IPS-15b (cell line): ENCODE measurements around the gene DZIP1L.
"Not testable (repeated sequence)": the region's sequence is repeated elsewhere in the genome, so short reads cannot be mapped to it uniquely, and the experiment has no call there.

ENCODE experiments used
- H3K27me3 ChIP-seq: one replicate; pipeline ENCODE4 v1.6.1; 2013; ENCODE audit warnings: low read length; ENCODE audit not compliant: control insufficient read depth, insufficient read depth
- H3K36me3 ChIP-seq: one replicate; pipeline ENCODE4 v1.6.1; 2013; ENCODE audit warnings: low read length; ENCODE audit not compliant: control insufficient read depth, insufficient read depth
- H3K4me1 ChIP-seq: one replicate; pipeline ENCODE4 v1.6.1; 2013; ENCODE audit warnings: mild to moderate bottlenecking, low read length; ENCODE audit not compliant: control insufficient read depth, insufficient read depth
- H3K4me3 ChIP-seq: one replicate; pipeline ENCODE4 v1.5.1; 2013; ENCODE audit warnings: low read depth, low read length
- H3K9ac ChIP-seq: one replicate; pipeline ENCODE4 v1.6.1; 2013; ENCODE audit warnings: low read depth, mild to moderate bottlenecking, low read length
- H3K9me3 ChIP-seq: one replicate; pipeline ENCODE4 v1.6.1; 2013; ENCODE audit warnings: mild to moderate bottlenecking, low read length; ENCODE audit not compliant: control insufficient read depth, insufficient read depth

DZIP1L gene, protein sequence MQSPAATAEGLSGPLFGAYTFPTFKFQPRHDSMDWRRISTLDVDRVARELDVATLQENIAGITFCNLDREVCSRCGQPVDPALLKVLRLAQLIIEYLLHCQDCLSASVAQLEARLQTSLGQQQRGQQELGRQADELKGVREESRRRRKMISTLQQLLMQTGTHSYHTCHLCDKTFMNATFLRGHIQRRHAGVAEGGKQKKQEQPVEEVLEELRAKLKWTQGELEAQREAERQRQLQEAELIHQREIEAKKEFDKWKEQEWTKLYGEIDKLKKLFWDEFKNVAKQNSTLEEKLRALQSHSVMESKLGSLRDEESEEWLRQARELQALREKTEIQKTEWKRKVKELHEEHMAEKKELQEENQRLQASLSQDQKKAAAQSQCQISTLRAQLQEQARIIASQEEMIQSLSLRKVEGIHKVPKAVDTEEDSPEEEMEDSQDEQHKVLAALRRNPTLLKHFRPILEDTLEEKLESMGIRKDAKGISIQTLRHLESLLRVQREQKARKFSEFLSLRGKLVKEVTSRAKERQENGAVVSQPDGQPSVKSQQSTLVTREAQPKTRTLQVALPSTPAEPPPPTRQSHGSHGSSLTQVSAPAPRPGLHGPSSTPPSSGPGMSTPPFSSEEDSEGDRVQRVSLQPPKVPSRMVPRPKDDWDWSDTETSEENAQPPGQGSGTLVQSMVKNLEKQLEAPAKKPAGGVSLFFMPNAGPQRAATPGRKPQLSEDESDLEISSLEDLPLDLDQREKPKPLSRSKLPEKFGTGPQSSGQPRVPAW

DNA sequence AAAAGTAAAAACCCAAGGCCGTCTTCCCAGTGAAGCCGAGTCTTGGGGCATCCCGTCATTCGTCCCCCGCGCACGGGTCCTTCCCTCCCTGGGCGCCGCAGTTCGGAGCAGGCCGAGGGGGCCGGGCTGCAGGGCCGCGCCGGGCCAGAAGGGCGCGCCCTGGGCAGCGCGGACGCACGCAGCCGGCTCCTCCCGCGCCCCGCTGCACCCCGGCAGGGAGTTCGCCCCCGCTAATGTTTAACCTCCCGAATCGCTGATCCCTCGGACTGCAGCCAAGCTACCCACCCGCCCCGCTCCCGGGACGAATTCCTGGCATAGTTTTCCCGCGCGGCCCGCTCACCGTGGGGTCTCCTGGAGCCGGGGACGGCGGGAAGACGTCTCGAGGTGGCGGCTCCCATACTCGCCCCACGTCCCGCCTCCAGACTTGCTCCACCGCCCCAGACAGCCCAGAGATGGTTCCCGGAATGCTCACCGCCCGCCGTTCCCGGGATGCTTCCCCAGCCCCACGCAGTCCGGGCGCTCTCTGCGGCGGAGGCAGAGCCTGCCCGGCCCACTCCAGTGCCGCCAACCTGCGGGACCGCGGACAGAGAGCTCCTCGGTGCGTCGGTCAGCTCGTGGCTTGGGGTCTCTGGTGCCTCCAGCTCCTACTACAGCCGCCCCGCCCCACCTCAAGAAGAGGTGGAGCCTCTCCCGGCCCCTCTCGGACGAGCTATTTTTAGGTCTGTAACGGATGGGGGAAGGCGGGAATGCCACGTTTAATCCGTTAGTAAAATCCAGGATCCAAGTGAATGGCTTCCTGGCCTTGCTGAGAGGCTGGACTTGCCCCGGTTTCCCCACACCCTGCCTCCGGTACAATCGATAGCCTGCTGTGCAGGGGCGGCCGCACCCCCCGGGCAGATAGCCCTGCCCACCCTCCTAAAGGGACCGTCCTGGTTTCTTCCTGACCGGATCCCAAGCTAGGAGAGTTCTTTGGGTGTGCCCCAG is at the start of gene DZIP1L:
Gene DZIP1L (minus strand): TSS at position 621 of the 984 bp plus-strand sequence. CDS start 11,637 bp downstream, outside the sequence.
- Histone ChIP-seq H3K9me3 (no peaks in the 10 kb centered on the region), H3K27me3 (no peaks in the 10 kb centered on the region), H3K4me1 (peaks cover 11% of the 10 kb centered on the region), H3K4me3 (peak within 1 kb of the TSS; percentile 94), H3K36me3 (no peaks in the 10 kb centered on the region), H3K9ac (peak within 1 kb of the TSS; percentile 79)

DNA sequence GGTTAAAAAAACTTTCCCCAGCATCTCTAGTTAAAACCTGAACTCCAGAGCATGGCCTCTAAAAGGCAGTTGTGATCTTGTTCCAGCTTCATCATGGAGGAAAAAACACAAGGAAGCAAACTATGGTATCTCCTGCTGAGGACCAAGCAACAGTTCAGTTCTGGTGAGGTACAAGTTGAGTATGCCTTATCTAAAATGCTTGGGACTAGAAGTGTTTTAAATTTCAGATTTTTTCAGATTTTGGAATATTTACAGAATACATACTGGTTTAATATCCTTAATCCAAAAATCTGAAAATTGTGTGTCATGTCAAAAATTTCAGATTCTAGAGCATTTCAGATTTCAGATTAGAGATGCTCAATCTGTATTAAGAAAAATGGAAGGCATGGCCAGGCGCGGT is 49.7 kb upstream of the DZIP1L start:
- Histone ChIP-seq H3K4me3 (no peak overlapping the region), H3K9me3 (no peaks in the 10 kb centered on the region), H3K27me3 (no peaks in the 10 kb centered on the region), H3K9ac (no peak overlapping the region), H3K4me1 (no peaks in the 10 kb centered on the region), H3K36me3 (peaks cover 16% of the 10 kb centered on the region)

DNA sequence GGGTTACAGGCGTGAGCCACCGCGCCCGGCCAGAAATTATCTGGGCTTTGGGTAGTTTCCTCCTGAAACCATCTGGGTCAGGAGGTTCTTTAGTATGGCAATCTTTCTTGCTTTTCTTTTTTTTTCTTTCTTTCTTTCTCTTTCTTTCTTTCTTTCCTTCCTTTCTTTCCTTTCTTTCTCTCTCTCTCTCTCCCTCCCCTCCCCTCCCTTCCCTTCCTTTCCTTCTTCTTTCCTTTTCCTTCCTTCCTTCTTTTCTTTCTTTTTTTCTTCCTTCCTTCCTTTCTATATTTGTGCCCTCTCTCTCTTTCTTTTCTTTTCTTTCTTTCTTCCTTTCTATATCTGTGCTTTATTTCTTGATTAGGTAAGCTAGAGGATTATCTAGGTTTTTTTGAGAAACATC is 42.3 kb upstream of the DZIP1L start:
- no peaks in the 10 kb centered on the region for H3K4me1 ChIP-seq
- H3K4me3 ChIP-seq, result no peak overlapping the region
- peaks cover 3% of the 10 kb centered on the region for H3K36me3 ChIP-seq
- no peaks in the 10 kb centered on the region for H3K9me3 ChIP-seq
- no peaks in the 10 kb centered on the region for H3K27me3 ChIP-seq
- no peak overlapping the region for H3K9ac ChIP-seq

DNA sequence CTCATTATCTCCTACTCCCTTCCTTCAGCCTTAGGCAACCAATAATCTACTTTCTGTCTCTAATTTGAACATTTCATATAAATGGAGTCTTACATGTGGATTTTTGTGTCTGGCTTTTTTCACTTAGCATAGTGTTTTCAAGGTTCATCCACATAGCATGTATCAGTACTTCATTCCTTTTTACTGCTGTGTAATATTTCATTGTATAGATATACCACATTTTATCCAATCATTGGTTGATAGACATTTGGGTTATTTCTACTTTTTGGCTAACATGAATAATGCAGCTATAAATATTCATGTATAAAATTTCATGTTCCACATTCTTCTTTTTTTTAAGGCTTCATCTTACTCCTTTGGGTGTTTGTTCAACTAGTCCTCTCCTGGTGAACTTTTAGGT is 39.1 kb upstream of the DZIP1L start:
- Histone ChIP-seq H3K9me3 (no peaks in the 10 kb centered on the region), H3K9ac (no peak overlapping the region), H3K4me3 (no peak overlapping the region), H3K27me3 (no peaks in the 10 kb centered on the region), H3K36me3 (no peaks in the 10 kb centered on the region), H3K4me1 (no peaks in the 10 kb centered on the region)

DNA sequence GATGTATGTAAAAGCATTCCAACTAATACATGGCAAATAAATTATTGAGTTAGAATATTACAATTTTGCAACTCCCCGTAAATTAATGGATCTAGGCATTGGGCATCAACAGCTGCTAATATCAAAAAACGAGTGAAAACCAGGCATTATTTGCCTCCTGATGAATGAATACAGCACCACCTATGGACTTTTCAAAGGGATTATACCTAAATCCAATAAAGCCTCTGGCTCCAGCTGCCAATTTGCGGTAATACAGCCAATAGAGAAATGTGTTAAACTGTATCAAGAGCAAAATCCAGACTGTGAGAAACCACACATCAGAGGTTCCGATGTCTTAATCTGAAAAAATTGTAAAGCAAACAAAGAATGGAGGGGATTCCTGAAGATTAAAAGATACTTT is 33.1 kb upstream of the DZIP1L start:
- no peaks in the 10 kb centered on the region for H3K27me3 ChIP-seq
- H3K4me3 ChIP-seq, result no peak overlapping the region
- no peaks in the 10 kb centered on the region for H3K36me3 ChIP-seq
- H3K9ac ChIP-seq, result no peak overlapping the region
- no peaks in the 10 kb centered on the region for H3K9me3 ChIP-seq
- H3K4me1 ChIP-seq, result no peaks in the 10 kb centered on the region

DNA sequence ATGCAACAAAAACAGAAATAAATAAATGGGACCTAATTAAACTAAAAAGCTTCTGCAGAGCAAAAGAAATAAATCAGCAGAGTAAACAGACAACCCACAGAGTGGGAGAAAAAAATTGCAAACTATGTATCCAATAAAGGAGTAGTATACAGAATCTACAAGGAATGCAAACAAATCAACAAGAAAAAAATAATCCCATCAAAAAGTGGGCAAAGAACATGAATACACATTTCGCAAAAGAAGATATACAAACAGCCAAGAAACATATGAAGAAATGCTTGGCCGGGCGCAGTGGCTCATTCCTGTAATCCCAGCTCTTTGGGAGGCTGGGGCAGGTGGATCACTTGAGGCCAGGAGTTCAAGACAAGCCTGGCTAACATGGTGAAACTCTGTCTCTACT is 26.8 kb upstream of the DZIP1L start:
- not testable (repeated sequence) for H3K4me1 ChIP-seq, H3K36me3 ChIP-seq, H3K9me3 ChIP-seq, H3K9ac ChIP-seq, H3K4me3 ChIP-seq, H3K27me3 ChIP-seq

DNA sequence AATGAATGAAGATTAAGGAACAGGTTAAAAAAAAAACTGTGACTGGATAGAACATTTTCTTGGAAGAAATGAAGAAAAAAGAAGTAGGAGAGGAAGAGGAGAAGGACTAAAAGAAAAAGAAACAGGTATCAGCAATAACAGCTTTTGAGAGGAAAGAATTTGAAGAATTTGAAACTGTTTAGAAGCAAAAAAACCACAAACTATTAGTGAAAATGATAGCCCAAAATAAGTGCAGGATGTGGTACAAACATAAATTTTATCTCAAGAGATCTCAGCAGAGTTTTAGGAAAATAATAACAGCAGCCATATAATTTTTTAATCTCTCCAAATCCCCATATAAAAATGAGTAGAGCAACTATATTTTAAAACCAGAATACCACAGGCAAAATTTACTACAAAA is 25.5 kb upstream of the DZIP1L start:
- Histone ChIP-seq H3K36me3 (no peaks in the 10 kb centered on the region), H3K4me1 (no peaks in the 10 kb centered on the region), H3K9me3 (no peaks in the 10 kb centered on the region), H3K27me3 (no peaks in the 10 kb centered on the region), H3K9ac (no peak overlapping the region), H3K4me3 (no peak overlapping the region)

DNA sequence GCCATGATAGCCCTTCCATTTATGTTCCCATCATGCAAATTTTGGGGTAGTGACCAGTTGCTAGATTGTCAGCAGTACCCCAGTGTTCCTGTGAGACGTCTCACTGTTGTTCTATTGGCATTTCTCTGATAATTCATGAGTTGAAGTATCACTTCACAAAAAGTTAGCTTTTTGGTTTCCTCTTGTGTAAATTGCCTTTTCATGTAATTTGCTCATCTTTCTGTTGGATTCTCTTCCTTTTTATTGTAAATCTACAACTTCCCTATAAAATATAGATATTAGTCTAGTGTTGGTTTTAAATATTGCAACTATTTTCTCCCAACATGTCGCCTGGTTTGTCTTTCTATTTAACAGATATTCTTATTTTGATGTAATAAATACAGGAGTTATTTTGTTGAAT is 24.3 kb upstream of the DZIP1L start:
- H3K4me3 ChIP-seq, result no peak overlapping the region
- H3K27me3 ChIP-seq, result no peaks in the 10 kb centered on the region
- no peaks in the 10 kb centered on the region for H3K4me1 ChIP-seq

DNA sequence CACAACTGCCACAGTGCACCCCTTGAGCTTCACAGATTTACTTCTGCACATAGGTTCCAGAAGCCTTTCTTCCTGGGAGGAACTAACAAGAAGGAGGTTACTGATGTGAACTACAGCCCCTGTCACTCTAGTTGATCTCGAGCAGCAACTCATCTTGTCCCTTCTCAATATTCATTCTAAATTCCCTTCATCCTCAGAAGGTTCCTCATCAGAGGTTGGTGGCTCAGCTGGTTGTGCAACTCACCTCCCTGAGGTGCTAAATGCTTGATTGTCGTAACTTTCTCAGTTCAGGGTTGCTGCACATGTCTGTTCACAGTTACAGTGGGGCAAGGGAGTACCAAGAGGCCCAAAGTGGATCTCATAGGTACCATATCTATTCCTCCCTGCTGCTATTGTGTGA is 22.5 kb upstream of the DZIP1L start:
- no peak overlapping the region for H3K4me3 ChIP-seq
- H3K4me1 ChIP-seq, result no peaks in the 10 kb centered on the region
- no peaks in the 10 kb centered on the region for H3K36me3 ChIP-seq
- no peaks in the 10 kb centered on the region for H3K27me3 ChIP-seq
- H3K9ac ChIP-seq, result no peak overlapping the region
- no peaks in the 10 kb centered on the region for H3K9me3 ChIP-seq

More for the DNA sequence above, 24.3 kb upstream of the DZIP1L start:
- H3K9ac ChIP-seq, result no peak overlapping the region
- no peaks in the 10 kb centered on the region for H3K36me3 ChIP-seq
- no peaks in the 10 kb centered on the region for H3K9me3 ChIP-seq

DNA sequence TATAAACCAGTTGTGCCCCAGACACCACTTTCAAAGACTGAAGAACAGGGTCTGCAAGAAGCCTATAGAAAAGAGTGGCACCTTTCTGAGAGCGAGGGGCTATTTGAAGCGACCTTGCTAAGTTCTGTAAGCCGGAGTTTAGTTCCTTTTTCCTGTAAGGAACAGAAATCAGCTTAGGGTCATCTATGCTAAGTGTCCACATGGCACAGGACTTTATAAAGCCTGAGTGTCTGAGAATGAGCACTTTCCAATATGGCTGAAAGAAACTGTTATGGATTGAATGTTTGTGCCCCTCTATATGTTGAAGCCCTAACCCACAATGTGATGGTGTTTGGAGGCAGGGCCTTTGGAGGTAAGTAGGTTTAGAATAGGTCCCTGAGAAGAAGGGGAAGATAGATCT is 20.8 kb upstream of the DZIP1L start:
- no peaks in the 10 kb centered on the region for H3K36me3 ChIP-seq
- H3K9ac ChIP-seq, result no peak overlapping the region
- H3K27me3 ChIP-seq, result no peaks in the 10 kb centered on the region
- H3K4me1 ChIP-seq, result no peaks in the 10 kb centered on the region
- no peaks in the 10 kb centered on the region for H3K9me3 ChIP-seq
- no peak overlapping the region for H3K4me3 ChIP-seq

DNA sequence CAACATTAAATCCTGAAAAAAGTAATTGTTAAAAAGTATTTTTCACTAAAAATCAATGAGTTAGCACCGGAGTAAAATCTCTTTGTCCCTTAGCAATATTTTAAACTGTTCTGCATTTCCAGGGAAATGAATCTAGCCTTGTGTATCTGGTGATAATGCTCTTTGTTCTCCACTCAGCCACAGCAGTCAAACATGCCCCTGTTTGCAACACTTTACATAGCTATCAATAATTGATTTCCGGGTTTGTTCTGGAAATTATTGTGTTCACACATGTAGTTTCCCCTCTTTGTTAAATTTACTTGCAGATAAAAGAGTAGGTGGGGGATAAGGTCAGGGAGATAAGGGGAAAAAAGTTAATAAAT is 20.4 kb upstream of the DZIP1L start:
- Histone ChIP-seq H3K4me1 (no peaks in the 10 kb centered on the region), H3K9ac (no peak overlapping the region), H3K27me3 (no peaks in the 10 kb centered on the region), H3K9me3 (no peaks in the 10 kb centered on the region), H3K4me3 (no peak overlapping the region), H3K36me3 (no peaks in the 10 kb centered on the region)
